Measurements from ENCODE around the gene SPATA20.

SPATA20 gene

DNA sequence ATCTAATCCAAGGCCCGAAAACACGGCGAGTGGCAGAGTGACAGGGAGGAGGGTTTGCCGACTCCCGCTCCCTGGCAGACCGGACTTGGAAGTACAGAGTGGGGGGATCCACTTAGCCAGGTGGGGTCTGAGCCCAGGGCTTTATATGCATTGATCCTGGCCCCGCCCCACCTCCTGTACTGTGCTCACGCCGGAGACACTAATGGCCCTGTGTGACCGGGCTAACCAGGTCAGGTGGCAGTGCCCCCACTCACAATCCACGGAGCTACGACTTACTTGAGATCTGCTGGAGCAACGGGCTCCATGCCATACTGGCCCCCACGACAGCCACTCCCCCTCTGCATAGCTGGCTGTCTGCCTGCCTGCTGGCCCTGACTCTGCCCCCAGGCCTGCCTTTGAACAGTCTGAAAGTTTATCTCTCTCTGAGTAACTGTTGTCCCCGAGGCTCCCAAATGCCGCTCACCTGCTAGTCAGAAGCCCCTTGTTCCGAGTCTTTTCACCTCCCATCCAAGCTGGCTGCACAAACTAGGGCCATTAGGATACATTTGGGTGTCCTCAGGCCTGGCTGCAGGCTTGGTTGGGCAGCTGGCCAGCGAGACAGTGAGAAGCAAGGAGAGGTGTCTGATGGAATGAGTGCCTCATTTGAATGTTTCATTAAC is 41.5 kb downstream of the SPATA20 start:
- no peak overlapping the region for H3K4me3 ChIP-seq
- H3K27ac ChIP-seq, result peak overlapping the region in 1 of 21 experiments; percentile 7

DNA sequence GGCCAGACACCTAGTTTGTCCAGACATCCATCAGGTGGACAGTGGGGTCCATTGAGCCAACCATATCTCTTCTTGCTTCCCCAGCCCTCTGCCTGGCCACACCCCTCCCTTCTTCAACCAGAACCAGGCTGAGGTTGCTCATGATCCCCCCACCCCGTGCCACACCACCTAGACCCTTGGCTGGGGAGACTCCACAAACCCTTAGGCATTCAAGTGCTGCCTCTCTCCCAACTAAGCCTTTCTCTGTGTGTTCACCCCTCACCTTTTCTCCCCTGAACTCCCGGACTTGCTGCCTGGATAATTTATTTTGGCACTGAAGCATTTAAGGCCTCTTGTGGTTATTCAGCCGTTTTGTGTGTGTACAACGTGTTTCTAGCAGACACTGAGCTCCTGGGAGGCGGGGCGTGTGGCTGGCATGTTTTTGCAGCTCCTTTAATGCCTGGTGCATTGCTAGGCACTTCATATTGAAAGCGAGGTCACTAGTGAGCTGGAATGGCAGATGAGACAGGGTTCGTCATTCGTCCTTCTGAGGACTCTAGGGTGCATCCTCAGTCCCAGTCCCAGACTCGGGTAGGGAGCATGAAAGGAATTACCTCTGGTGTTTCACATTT is 42.2 kb downstream of the SPATA20 start:
- H3K27ac ChIP-seq, result peak overlapping the region in 1 of 21 experiments; percentile 7
- H3K4me3 ChIP-seq, result no peak overlapping the region

DNA sequence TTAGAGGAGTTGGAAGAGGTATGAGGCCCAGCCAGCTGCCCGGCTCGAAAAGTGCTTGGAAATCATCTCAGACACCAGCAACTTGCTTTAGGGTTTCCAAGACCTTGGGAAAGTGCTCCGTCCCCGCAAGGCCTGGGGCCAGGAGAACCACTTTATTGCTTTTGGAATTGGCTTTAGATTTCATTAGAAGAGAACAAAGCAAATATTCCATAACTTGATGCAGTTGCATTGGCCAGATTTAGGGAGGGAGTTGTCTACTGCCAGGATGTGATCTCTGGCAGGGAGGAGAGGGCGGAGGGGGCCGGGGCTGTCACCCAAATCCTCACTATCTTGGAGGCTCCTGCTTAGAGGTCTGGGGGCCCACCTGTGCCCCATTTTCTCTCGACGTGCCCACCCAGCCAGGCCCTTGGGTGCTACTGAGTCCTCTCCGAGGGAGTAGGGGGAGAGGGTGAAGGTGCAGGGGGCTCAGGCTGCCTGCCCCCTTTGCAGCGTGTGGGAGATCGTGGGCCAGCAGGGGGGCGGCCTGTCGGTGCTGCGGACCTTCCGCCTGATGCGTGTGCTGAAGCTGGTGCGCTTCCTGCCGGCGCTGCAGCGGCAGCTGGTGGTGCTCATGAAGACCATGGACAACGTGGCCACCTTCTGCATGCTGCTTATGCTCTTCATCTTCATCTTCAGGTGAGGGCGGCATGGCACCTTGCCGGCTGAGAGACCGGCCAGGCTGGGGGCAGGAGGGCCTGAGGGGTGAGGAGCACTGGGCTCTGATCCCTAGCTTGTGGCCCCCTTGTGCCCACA is 44.2 kb downstream of the SPATA20 start:
- H3K4me3 ChIP-seq, result no peak overlapping the region
- H3K27ac ChIP-seq, result peak overlapping the region in 1 of 21 experiments; percentile 67

DNA sequence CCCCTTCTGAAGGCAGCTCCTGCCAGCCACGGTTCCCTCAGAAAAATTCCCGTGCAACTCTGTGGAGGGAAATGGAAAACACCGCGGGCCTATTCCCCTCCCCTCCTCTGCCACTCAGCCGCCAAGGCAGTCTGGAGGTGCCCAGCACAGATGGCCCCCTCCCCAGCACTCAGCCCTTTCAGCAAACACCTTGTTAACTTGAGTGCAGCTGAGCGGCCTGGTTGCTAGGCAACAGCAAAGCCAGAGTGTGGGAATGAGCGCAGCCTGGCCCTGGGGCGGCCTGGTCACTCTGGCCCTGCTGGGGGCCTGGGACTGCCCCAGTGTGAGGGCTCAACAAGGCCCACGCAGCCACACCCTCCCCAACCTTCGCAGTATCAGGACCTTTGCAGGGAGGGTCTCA is 46.3 kb downstream of the SPATA20 start:
- no peak overlapping the region for H3K27ac ChIP-seq
- no peak overlapping the region for H3K4me3 ChIP-seq

DNA sequence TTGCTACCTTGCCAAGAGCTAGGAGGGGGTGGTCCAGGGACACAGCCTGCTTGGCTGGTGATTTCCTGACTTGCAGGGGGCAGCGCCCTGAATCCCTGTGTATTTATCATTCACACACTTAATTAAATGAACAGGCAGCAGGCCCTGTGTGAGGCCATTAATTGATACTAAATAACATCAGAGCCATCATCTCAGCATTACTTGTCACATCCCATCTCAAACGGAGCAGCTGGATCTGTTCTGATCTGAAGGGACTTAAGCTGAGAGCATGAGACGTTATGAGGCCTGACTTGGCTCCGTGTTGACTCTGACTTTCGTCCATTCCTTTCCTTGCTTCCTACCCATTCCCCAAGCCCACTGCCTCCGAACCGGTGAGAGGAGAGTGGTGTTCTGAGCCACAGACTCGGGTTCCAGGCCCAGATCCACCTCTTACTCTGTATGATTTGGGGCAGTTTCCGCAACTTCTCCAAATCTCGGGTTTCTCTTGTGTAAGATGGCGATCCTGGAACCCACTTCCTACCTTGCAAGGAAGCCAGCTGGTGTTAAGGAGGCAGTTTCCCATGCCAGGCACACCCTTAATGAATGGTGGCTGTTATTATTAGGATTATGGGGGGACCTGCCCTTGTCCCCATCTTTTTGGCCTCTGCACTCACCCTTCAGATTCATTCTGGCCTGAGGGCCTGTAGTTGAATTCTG is 47.3 kb downstream of the SPATA20 start:
- H3K27ac ChIP-seq, result no peak overlapping the region

DNA sequence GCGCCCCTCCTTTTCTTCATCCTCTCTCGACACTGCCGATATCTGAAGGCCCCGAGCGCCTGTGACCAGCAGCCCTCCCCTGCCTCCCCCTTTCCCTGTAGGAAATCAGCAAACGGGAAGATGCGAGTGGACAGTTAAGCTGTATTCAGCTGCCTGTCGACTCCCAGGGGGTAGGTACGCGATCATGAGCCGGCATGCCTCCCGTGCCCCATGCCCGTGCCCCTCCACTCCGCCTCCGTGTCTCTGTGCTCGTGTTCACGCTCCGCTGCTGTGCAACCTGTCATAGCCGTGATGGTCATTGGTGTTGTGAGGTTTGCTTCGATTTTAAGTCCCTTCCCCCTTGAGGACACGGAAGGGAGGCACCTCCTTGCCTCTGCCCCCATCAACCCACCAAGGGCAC is 47.9 kb downstream of the SPATA20 start:
- Histone ChIP-seq H3K27ac (no peak overlapping the region), H3K4me3 (no peak overlapping the region)

More for the DNA sequence above, 47.3 kb downstream of the SPATA20 start:
- H3K4me3 ChIP-seq, result no peak overlapping the region

DNA sequence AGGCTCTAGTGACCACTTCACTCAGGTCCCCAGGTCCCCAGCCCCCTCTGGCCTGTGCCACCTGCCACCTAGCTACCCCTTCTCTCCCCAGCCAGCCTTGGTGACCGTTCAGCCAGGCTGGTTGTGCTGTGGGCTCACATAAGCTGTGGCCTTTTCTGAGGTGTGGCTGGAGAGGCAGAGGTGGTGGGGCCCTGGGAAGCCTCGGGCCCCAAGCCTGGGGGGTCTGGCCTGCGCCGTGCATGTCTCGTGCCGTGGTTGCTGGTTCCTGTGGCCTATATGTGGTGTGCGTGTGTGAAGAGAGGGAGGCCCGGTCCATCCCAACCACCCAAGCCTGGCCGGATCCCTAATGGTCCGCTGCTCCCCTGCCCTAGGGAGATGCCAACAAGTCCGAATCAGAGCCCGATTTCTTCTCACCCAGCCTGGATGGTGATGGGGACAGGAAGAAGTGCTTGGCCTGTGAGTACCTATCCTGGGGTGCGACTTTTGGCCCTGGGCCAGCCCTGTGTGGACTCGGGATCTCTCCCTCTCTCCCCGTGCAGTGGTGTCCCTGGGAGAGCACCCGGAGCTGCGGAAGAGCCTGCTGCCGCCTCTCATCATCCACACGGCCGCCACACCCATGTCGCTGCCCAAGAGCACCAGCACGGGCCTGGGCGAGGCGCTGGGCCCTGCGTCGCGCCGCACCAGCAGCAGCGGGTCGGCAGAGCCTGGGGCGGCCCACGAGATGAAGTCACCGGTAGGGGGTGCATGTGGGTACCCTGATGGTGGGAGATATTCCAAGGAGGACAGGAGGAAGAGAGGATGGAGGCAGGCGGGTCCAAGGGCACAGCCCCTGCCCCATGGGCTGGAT is 49.4 kb downstream of the SPATA20 start:
- Histone ChIP-seq H3K4me3 (no peak overlapping the region), H3K27ac (no peak overlapping the region)

DNA sequence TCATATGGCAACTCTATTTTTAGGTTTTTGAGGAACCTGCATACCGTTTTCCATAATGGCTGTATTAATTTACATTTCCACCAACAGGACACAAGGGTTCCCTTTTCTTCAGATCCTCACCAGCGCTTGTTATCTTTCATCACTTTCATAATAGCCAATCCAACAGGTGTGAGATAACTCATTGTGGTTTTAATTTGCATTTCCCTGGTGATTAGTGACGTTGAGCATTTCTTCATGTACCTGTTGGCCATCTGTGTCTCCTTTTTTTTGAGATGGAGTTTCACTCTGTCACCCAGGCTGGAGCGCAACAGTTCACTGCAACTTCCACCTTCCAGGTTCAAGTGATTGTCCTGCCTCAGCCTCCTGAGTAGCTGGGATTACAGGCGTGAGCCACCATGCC is 51.5 kb downstream of the SPATA20 start:
- Histone ChIP-seq H3K27ac (no peak overlapping the region), H3K4me3 (no peak overlapping the region)

DNA sequence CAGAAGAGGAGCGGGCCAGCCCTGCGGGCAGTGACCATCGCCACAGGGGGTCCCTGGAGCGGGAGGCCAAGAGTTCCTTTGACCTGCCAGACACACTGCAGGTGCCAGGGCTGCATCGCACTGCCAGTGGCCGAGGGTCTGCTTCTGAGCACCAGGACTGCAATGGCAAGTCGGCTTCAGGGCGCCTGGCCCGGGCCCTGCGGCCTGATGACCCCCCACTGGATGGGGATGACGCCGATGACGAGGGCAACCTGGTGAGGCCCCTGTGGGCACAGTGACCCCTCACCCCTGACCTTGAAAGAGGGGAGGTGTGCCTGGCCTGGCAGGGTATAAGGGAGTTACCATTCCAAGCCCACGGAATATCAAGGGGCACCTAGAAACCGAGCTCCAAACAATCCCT is 52.6 kb downstream of the SPATA20 start:
- H3K27ac ChIP-seq, result no peak overlapping the region
- H3K4me3 ChIP-seq, result no peak overlapping the region

DNA sequence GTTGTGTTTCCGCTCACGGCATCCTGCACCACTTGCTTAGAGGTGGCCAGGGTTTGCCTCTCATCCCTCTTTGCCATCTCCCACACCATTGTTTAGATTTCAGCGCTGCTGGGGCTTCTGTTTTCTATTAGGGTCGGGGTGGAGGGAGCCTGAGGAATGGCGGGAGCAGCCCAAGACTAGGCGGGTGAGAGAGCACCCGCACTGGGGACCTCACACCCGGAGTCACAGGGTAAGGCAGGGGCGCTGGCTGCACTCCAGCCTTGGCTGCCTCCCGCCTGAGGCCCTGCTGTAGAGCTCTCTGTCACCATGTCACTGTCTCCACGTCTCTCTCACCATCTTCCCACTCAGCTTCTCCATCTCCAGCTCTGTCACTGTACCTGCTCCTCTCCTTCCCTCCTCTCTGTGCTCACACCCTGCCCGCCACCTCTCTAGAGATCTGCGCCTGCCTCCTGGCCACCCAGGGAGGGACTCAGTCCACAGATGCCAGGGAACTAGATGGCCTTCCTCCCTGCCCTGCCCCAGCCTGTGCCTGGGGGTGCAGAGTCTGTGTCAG is 54.9 kb downstream of the SPATA20 start:
- H3K27ac ChIP-seq, result no peak overlapping the region
- H3K4me3 ChIP-seq, result no peak overlapping the region

DNA sequence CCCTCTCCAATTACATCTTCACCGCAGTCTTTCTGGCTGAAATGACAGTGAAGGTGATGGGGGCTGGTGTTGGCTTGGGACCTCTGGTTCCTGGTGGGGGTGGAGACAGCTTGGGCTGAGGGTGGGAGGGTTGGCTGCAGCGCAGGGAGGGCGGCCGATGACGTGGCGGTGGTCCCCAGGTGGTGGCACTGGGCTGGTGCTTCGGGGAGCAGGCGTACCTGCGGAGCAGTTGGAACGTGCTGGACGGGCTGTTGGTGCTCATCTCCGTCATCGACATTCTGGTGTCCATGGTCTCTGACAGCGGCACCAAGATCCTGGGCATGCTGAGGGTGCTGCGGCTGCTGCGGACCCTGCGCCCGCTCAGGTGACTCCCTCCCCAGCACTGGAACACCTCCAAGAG is 55.9 kb downstream of the SPATA20 start:
- H3K27ac ChIP-seq, result no peak overlapping the region
- H3K4me3 ChIP-seq, result no peak overlapping the region

DNA sequence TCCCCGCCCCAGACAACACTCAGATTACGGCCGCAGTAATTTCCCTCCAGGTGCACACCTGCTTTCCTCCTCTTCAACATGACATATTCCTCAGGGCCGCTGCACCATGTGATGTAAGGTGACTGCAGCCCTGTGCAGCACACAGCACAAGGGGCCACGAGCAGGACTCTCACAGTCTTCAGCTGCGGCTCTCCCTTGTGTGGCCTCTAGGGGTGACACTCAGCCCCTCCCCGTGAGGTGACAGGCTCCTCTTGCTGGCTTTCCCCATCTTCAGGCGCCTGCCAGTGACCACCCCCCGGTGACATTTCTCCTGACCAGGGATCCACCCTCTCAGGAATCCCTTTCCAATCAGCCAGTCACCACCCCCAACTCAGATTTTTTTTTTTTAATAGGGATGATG is 56.4 kb downstream of the SPATA20 start:
- no peak overlapping the region for H3K27ac ChIP-seq
- no peak overlapping the region for H3K4me3 ChIP-seq

DNA sequence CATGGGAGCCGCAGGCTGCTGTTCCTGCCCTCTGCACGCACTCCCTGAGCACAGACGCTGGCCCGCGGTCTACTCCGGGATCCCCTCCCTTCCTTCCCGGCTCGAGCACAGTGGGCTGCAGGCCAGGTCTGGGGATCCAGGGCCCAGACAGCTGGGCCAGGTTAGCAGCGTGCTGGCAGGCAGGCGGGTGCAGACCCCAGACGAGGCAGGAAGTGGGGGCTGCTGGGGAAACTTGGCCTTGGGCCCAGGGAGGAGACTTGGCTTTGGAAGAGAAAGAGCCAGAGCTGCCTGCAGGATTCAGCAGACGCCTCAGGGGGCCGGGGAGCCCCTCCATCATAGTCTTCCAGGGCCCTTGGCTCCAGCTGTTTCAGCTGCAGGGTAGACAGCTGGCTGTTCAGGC is 57.5 kb downstream of the SPATA20 start:
- no peak overlapping the region for H3K27ac ChIP-seq
- H3K4me3 ChIP-seq, result no peak overlapping the region

DNA sequence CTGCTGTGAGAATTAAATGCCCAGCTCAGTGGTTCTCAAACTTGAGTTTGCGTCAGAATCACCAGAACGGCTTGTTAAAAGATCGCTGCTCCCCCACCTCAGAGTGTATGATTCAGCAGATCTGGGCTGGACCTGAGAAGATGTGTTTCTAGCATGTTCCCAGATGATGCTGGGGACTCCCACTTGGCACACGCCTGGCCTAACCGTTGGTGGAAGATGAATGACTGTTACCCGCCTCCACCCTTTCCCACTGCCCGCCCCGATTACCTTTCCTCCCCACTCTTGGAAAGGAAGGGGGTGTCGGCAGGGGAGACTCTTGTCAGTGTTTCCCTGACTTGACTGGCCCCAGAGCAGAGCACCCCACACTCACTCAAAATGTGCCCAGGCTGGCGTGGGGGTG is 58.5 kb downstream of the SPATA20 start:
- no peak overlapping the region for H3K4me3 ChIP-seq
- no peak overlapping the region for H3K27ac ChIP-seq

Data from skin epidermis (tissue), 12 donors.